ENCODE data around the gene COBL. TPM values are rescaled to one million over a fixed set of nuclear protein-coding genes. Genes with fewer than 3 reads are reported as not detected.
A peak's percentile ranks its signal among the peaks of the same experiment; 100 is the strongest.

Gene COBL
- total RNA-seq, 2 donors from 2014 or later, result not detected

DNA sequence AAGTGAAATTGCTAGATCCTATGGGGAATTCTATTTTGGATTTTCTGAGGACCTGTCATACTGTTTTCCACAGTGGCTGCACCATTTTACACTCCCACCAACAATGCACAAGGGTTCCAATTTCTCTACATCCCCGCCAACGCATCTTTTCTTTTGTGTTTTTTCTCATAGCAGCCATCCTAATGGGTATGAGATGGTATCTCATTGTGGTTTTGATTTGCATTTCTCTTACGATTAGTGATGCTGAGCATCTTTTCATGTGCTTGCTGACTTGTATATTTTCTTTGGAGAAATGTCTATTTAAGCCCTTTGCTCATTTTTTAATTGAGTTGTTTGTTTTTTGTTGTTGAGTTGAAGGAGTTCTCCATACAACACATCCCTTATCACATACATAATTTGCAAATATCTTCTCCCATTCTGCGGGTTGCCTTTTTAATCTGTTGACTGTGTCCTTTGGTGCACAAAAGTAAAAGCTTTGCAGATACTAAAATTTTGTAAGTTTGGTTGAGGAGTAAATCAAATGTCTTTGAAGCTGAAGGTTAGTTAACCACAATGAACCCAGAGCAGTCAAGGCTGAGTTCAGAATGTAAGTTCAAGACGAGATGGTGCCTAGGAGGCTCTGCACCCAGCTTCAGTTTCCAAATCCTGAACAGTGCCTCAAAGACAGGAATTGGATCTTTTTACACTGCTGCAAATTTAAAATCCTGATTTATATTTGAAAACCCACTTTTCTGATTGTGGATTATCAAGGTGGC, 195.4 kb downstream of the COBL start:
- no peak for DNase-seq (ENCODE audit: low spot score in 2 of 2)
- no peak for ATAC-seq
- Mint-ChIP-seq H3K36me3 (peaks cover 0 to 6% of the 10 kb centered on the region in 2 donors), H3K27ac (peak overlapping the region in 1 of 2 donors; percentile 62), H3K9me3 (peaks cover under 1 to 1% of the 10 kb centered on the region in 2 donors)

DNA sequence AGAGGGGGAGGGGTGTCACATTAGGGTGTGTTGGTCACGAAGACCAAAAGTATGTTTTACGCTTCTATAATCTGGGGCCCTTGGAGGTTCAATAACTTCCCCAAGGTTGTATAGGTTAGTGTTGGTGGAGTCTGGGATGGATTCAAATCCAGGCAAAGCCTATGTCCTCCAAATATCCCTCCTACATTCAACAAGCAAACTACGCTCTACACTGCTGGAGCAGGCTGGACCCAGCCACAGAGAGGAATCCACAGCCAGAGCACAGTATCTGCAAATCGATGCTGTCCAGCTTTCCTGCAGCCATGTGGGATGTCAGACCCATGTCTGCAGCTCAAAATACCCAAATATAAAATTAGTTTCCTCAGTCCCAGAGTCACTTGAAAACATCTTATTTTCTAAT, 198.0 kb downstream of the COBL start:
- ATAC-seq (no peak), DNase-seq (ENCODE audit: low spot score in 2 of 2) (no peak)
- peaks cover 0 to 6% of the 10 kb centered on the region in 2 donors for H3K36me3 Mint-ChIP-seq
- peaks cover 7 to 8% of the 10 kb centered on the region in 2 donors for H3K9me3 Mint-ChIP-seq
- H3K27ac Mint-ChIP-seq, result no peak overlapping the region

DNA sequence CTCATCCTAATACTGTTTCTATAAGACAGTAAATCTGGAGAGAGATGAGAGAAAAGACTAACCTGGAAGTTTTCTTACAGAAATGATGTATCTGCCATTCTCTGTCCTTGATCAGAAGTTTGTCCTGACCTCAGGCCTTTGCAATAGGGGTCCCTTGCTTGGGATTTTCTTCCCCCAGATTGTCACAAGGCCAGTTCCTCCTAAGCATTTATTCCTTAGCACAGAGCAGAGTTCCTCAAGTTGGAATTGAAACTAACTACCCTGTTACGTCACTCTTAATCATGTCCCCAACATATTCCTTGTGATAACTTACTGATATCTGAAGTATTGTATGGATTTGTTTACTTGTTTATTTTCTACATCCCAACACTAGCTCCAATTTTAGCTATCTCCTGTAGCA, 202.1 kb downstream of the COBL start:
- DNase-seq (ENCODE audit: low spot score in 2 of 2) (no peak), ATAC-seq (no peak)
- no peak overlapping the region for H3K27ac Mint-ChIP-seq
- H3K9me3 Mint-ChIP-seq, result peaks cover 7 to 8% of the 10 kb centered on the region in 2 donors
- H3K36me3 Mint-ChIP-seq, result no peaks in the 10 kb centered on the region

DNA sequence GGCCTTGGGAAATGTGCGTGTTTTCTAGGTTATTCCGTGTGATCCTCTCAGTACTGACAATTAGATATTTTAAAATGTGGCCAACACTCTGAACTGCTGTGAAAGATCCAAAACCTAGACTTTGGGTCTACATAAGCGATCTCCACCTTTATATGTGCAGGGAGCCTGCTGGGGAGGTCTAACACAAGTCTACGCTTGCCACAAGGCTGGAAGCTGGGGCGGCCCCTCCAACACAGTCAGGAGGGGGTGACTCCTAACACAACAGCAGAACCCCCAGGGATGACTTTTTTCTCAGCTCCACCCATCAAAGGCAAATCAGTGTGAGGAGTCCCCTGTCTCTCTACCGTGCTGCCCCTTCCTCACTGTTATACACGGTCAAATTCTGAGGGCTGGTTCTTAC, 202.6 kb downstream of the COBL start:
- no peak overlapping the region for H3K27ac Mint-ChIP-seq
- DNase-seq (ENCODE audit: low spot score in 2 of 2), result no peak

DNA sequence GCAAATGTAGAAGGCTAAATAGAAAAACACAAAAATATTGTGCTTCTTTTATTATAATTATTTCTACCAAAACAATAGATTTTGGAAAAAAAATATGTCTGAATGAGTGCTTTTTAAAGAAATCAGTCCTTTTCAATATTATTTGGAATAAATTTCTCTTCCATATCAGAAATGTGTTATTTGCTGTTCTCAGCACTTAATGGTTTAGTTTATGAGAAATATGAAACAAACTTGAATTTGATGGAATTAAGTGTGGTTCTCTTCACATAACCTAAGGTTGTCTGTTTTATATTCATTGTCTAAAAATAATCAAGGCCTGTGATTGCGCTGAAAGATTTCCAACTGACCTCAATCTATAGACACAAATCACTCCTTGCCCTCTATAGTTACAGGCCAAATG, 203.0 kb downstream of the COBL start:
- H3K36me3 Mint-ChIP-seq, result no peaks in the 10 kb centered on the region
- ATAC-seq, result no peak
- no peak overlapping the region for H3K27ac Mint-ChIP-seq
- no peak for DNase-seq (ENCODE audit: low spot score in 2 of 2)
- peaks cover 7 to 8% of the 10 kb centered on the region in 2 donors for H3K9me3 Mint-ChIP-seq

More for the DNA sequence above, 202.6 kb downstream of the COBL start:
- Mint-ChIP-seq H3K36me3 (no peaks in the 10 kb centered on the region), H3K9me3 (peaks cover 7 to 8% of the 10 kb centered on the region in 2 donors)
- ATAC-seq, result no peak

DNA sequence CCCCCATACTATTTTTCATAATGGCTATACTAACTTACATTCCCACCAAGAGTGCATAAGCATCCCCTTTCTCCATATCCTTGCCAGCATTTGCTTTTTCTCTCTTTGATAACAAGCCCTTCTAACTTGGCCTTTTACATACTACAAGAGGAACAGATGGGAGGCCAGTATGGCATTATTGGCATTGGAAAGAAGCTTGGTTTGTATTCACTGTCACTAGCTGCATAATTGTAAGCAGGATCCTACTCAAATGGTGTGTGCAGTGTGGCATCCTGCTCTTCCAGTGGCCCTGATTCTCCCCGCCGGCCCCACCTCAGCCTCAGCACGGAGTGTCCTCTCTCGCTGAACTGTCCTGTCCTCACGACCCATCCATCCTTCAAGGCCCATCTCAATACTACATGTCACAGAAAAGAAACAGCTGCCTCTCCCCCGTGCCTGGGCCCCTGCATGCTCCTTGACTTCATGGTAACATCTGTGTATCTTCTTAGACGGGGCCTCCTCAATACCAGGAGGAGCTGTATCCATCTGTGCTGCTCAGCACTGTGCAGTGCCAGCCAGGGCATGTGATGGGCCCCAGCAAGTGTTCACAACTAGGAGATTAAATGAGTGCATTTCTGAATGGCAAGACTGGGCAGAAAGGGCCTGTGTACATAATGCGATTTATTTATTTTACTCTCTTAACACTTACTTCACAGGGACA, 205.2 kb downstream of the COBL start:
- no peak for ATAC-seq
- no peaks in the 10 kb centered on the region for H3K36me3 Mint-ChIP-seq
- DNase-seq (ENCODE audit: low spot score in 2 of 2), result no peak
- H3K9me3 Mint-ChIP-seq, result peaks cover 7 to 8% of the 10 kb centered on the region in 2 donors
- peak overlapping the region in 1 of 2 donors; percentile 13 for H3K27ac Mint-ChIP-seq

DNA sequence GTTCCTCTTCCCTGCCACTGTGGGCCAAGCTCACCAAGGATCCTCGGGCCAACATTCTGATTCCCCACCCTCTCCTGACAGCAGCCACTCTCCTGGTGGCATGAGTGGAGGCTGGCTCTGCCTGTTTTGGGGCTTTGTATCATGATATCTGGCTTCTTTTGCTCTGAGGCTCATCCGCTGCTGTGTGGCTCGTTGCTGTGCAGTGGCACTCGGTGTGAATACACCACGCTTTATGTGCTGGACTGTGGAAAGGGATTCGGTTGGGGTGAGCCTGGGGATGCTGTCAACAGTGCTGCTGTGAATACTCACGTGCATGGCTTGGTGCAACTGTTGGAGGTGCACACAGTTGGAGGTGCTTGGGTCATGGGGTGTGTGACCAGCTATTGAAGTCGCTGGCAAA, 208.5 kb downstream of the COBL start:
- H3K9me3 Mint-ChIP-seq, result no peaks in the 10 kb centered on the region
- ATAC-seq (no peak), DNase-seq (ENCODE audit: low spot score in 2 of 2) (no peak)
- H3K27ac Mint-ChIP-seq, result peak overlapping the region in 1 of 2 donors; percentile 44
- no peaks in the 10 kb centered on the region for H3K36me3 Mint-ChIP-seq

DNA sequence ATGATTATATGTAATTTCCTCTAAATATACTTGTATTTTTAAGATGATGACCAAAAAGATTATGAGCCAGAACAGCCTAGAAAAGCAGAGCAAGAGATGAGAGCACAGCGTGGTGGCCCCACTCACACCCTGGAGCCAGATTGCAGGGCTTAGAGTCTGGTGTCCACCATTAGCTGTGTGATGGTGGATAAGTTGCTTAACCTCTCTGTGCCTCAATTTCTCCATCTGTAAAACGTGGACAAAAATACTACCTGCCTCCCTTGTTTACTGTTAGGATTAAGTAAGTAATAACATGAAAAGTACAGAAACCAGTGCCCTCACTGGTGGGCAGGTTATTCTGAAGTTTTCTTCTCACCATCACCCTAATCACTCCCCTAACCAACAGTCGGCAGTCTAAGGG, 212.3 kb downstream of the COBL start:
- Mint-ChIP-seq H3K27ac (no peak overlapping the region), H3K9me3 (no peaks in the 10 kb centered on the region)

DNA sequence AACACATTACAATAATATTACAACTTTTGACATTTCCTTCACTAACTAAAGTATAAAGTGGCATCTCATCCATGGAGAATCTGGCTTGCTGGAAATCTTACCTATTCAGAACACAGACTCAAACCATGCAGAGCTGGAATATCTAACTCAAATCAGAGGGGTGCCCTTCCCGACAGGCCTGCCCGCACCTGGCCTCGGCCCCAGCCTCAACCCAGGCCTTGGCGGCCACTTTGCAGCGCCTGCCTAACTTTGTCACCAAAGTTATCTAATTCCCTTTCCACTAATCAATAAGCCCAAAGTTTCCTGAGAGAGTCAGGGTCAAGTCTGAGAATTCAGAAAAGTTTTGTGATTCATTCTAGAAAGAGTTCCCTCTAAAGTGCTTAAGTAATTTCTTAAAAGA, 212.9 kb downstream of the COBL start:
- H3K36me3 Mint-ChIP-seq, result no peaks in the 10 kb centered on the region
- no peaks in the 10 kb centered on the region for H3K9me3 Mint-ChIP-seq
- ATAC-seq (no peak), DNase-seq (ENCODE audit: low spot score in 2 of 2) (no peak)
- H3K27ac Mint-ChIP-seq, result no peak overlapping the region

More for the DNA sequence above, 212.3 kb downstream of the COBL start:
- ATAC-seq, result no peak
- no peak for DNase-seq (ENCODE audit: low spot score in 2 of 2)
- H3K36me3 Mint-ChIP-seq, result no peaks in the 10 kb centered on the region

DNA sequence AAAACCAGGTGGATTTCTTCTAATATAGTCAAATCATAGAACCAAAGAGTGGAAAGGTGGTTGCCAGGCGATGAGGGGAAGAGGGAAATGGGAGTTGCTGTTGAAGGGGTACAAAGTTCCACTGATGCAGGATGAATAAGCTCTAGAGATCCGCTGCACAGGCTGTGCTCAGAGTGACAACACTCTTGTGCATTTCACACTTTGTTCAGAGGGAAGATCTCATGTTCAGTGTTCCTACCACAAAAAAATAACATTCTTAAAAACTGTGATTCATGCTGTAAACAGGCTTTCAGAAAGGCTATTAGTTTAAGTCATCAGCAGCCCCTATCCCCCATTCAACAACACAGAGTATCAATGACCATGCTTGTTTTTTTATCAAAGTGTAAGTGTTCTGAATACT, 213.8 kb downstream of the COBL start:
- H3K9me3 Mint-ChIP-seq, result no peaks in the 10 kb centered on the region
- no peaks in the 10 kb centered on the region for H3K36me3 Mint-ChIP-seq
- peak in 1 of 2 donors; percentile 35 for ATAC-seq
- DNase-seq (ENCODE audit: low spot score in 2 of 2), result no peak
- no peak overlapping the region for H3K27ac Mint-ChIP-seq

DNA sequence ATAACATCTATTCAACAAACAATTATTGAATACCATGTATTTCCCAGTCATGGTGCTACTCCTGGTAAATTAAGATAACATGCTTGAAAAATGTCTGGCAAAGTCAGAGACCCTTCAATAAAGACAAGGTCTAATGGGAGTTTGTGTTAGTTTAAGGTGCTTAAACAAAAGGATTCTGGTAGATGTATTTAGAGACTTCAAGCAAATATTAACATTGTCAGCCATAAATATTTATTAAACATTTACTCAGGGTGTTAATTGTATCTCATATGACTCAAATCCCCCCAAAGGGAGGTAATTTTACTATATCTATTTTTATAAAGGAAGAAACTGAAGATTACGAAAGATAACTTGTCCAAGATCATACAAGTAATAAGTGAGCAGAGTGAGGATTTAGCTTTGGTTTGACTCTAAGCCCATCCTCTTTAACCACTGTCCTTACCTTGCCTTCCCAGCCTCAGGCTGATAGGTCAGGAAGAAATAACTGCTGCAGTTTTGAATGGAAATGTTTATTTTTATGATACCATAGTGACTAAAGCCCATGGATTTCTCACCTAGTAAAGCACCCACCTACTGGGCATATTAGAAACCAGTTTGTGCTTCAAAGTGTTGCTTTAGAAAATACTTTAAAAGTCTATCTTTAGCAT, 215.4 kb downstream of the COBL start:
- ATAC-seq (no peak), DNase-seq (ENCODE audit: low spot score in 2 of 2) (no peak)
- Mint-ChIP-seq H3K9me3 (peaks cover 0 to 3% of the 10 kb centered on the region in 2 donors), H3K27ac (no peak overlapping the region), H3K36me3 (no peaks in the 10 kb centered on the region)

DNA sequence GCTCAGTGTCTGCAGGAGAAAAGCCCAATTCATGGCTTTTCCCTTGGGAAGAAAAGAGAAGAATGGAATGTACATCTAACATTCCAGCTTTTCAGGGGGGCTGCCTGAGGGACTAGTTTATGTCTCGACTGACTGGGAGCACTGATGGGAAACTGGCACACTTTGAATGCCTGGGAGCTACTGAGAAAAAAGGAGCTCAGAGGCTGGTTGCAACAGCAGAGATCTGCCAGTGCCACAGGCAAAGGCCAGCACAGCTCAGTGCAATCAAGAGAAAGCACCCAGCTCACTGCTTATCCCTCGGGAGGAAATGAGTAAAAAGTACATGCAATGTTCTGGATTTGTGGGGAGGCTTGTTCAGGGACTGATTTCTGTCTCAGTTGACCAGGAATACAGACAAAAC, 226.2 kb downstream of the COBL start:
- DNase-seq (ENCODE audit: low spot score in 2 of 2), result no peak
- H3K27ac Mint-ChIP-seq, result no peak overlapping the region
- peaks cover 15 to 25% of the 10 kb centered on the region in 2 donors for H3K36me3 Mint-ChIP-seq
- no peak for ATAC-seq
- peaks cover 15 to 18% of the 10 kb centered on the region in 2 donors for H3K9me3 Mint-ChIP-seq

DNA sequence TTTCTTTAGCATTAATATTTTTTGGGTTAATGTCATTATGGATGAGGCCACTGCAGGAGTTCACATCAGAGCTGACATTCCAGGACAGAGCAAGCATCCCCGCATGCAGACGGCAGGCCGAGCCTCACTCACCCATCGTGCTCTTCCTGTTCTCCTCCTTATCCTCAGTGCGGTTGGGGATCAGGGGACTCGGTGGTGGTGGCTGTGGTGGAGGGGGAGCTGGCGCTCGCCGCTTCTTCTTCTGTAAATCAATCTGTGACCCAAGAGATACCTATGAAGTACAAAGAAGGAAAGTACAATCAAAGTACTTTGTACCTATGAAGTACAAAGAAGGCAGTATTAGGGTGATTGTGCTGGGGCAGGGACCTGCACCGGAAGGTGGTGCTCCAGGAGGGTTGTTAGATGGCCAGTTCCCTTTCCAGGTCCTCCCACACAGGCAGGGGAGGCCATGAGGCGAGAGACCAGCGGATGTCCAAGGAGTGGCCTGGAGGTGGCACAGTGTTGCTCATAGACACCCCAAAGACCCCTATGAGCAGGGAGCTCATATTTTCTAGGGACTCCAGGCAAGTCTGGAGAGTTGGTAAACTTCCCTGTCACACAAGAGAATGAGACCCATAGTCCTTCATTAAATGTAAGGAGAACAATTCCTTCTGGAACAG, 231.4 kb downstream of the COBL start:
- Mint-ChIP-seq H3K27ac (no peak overlapping the region), H3K9me3 (no peaks in the 10 kb centered on the region), H3K36me3 (peaks cover under 1 to 3% of the 10 kb centered on the region in 2 donors)
- ATAC-seq (no peak), DNase-seq (ENCODE audit: low spot score in 2 of 2) (no peak)

DNA sequence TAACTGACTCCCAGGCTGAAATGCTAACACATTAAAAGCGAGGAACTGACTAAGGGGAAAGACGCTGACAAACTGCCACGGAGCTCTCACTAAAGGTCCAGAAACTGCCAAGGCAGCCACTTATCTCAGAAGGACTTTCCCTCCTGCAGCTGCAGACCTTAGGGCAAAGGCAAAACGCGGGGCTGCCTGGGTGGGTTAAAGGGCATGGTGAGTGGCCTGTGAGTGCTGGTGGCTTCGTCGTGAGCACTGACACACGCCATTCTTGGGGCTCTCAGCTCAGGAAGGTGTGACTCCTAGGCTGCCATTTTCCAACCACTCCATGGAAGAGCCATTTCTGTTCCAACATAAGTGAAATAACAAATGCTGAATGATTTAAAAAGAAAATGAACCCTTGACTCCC, 232.5 kb downstream of the COBL start:
- DNase-seq (ENCODE audit: low spot score in 2 of 2), result no peak
- no peaks in the 10 kb centered on the region for H3K9me3 Mint-ChIP-seq
- ATAC-seq, result no peak
- no peaks in the 10 kb centered on the region for H3K36me3 Mint-ChIP-seq
- H3K27ac Mint-ChIP-seq, result no peak overlapping the region

DNA sequence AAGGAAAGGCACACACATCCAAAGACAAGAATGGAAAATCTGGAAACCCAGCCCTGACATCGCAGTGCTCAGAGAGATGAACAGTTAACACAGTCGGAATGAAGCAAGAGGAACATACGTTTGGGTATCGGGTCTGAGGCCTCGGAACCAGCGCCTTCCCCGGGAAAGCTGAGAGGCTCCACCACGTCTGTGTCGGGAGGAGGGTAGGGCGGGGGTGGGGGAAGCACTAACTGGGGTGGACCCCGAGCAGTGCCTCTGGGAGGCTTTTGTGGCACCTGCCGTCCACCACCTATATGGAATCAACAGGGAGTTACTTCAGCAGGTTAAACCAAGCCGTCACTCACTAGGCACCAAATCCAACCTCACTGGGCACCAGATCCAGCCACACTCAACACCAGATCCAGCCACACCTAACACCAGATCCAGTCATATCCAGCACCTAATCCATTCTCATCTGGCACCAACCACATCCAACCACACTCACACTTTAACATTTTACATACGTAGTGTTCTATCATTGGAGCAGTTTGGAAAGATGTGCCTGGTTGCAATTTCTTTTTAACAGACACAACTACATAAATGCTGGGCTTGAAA, 233.6 kb downstream of the COBL start:
- Mint-ChIP-seq H3K27ac (peak overlapping the region in 1 of 2 donors; percentile 34), H3K9me3 (no peaks in the 10 kb centered on the region), H3K36me3 (no peaks in the 10 kb centered on the region)
- DNase-seq (ENCODE audit: low spot score in 2 of 2) (no peak), ATAC-seq (no peak)

DNA sequence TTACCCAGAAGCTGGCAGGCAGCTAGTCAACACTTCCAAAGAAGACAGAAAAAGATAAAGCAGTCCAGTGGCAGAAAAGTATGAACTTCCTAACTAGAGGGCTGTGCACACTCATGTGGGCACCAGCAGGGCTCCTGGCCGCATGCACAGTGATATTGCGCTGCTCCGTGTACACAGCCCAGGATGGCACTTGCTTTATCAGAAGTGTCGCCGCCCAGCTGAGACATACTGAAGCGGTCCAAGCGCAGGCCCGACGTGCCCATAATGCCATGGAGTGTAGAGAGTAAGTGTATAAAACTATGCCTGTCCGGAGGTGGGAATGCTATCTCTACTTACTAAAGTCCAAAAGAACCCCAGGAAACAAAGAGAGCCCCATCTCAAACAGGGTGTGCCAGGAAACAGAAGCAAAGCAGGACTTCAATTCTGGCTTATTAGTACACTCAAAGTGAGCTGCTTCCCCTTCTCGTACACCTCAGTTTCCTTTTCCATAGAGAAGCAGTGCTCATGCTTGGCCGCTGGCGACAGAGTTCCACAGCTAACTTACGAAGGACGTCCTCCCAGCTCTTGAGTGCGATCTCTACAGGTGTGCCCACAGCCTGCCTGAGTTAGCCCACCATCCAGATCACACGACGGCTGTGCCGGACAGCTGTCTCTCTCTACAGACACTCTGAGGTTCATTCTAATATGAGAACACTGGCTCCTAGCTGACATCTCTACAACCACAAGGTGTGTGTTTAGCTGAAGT, 234.3 kb downstream of the COBL start:
- Mint-ChIP-seq H3K9me3 (no peaks in the 10 kb centered on the region), H3K27ac (no peak overlapping the region), H3K36me3 (no peaks in the 10 kb centered on the region)
- DNase-seq (ENCODE audit: low spot score in 2 of 2), result no peak
- no peak for ATAC-seq
